ENCODE results near the gene RETREG1.

- TF ChIP-seq, protein P1, sequence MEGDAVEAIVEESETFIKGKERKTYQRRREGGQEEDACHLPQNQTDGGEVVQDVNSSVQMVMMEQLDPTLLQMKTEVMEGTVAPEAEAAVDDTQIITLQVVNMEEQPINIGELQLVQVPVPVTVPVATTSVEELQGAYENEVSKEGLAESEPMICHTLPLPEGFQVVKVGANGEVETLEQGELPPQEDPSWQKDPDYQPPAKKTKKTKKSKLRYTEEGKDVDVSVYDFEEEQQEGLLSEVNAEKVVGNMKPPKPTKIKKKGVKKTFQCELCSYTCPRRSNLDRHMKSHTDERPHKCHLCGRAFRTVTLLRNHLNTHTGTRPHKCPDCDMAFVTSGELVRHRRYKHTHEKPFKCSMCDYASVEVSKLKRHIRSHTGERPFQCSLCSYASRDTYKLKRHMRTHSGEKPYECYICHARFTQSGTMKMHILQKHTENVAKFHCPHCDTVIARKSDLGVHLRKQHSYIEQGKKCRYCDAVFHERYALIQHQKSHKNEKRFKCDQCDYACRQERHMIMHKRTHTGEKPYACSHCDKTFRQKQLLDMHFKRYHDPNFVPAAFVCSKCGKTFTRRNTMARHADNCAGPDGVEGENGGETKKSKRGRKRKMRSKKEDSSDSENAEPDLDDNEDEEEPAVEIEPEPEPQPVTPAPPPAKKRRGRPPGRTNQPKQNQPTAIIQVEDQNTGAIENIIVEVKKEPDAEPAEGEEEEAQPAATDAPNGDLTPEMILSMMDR (IDR thresholded peaks at IDR 0.05; ENCODE audit: low read length), result no peak
- no peak for TF ChIP-seq EZH2 (optimal IDR thresholded peaks at IDR 0.05; ENCODE audit: low read depth, low read length)
Measured at GRCh38 chr5:16596581-16596940, 20.2 kb downstream of the RETREG1 start.
